Peyer's patch (tissue), 4 donors: ENCODE data around the gene KCNK10.

Source experiments
- CTCF ChIP-seq, 6 experiments: fragments of 450-650 bp in 4 of 6; fragments of 200-600 bp in 2 of 6; sonication (generic) in 1 of 6; IDR thresholded peaks; one replicate each; pipeline ENCODE4 v1.5.1; 2017 to 2019; ENCODE audit warnings: antibody characterized with exemption in 6 of 6, mild to moderate bottlenecking in 3 of 6, moderate library complexity in 1 of 6
- POLR2A ChIP-seq, 2 donors: fragments of 450-650 bp; IDR thresholded peaks; one replicate each; pipeline ENCODE4 v1.5.1; 2017; ENCODE audit warnings: antibody characterized with exemption in 2 of 2, mild to moderate bottlenecking in 2 of 2, moderate library complexity in 2 of 2

- TF ChIP-seq POLR2A (IDR thresholded peaks at IDR 0.05) (no peak), CTCF (IDR thresholded peaks at IDR 0.05) (no peak)
Observed at GRCh38 chr14:88359500-88359899, 36.4 kb upstream of the KCNK10 start.
